ENCODE results near the gene MED14. TPM values are rescaled to one million over a fixed set of nuclear protein-coding genes. Genes with fewer than 3 reads are reported as not detected.

The MED14 gene
- total RNA-seq, 1 donor: 34.7 TPM

DNA sequence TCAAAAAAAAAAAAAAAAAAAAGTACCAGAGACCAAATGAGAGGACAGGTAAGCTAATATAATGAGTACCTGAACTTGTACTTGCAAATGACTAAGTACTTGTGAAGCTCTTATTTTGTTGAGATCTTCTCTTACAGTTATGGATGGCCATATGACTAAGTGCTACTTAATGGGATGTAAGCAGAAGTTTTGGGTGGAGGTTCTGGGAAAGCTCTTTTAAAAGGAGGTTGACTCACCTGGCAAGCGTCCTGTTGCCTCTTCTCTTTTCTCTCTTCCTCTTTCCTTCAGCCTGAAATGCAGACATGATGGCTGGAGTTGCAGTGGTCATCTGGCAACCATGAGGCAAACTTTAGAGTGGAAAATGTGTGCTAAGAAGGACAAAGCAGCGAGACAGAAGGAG is 36.9 kb upstream of the MED14 start:
- H3K36me3 ChIP-seq (ENCODE audit: insufficient read depth, low read length): no peaks in the 10 kb centered on the region
- H3K4me2 ChIP-seq (ENCODE audit: insufficient read depth, low read length): no peak overlapping the region
- H3K4me3 ChIP-seq (ENCODE audit: insufficient read depth, low read length): no peak overlapping the region
- no peaks in the 10 kb centered on the region for H3K9me3 ChIP-seq (ENCODE audit: low read depth, low read length)
- H3K27ac ChIP-seq (ENCODE audit: low read depth, low read length): no peak overlapping the region
- H3K79me2 ChIP-seq (ENCODE audit: insufficient read depth, low read length): no peaks in the 10 kb centered on the region
- H3K27me3 ChIP-seq (ENCODE audit: insufficient read depth, low read length): peaks cover 9% of the 10 kb centered on the region
- peaks cover 7% of the 10 kb centered on the region for H3K4me1 ChIP-seq (ENCODE audit: insufficient read depth, low read length)
- H4K20me1 ChIP-seq (ENCODE audit: insufficient read depth, low read length): no peaks in the 10 kb centered on the region
- TF ChIP-seq, protein P1, sequence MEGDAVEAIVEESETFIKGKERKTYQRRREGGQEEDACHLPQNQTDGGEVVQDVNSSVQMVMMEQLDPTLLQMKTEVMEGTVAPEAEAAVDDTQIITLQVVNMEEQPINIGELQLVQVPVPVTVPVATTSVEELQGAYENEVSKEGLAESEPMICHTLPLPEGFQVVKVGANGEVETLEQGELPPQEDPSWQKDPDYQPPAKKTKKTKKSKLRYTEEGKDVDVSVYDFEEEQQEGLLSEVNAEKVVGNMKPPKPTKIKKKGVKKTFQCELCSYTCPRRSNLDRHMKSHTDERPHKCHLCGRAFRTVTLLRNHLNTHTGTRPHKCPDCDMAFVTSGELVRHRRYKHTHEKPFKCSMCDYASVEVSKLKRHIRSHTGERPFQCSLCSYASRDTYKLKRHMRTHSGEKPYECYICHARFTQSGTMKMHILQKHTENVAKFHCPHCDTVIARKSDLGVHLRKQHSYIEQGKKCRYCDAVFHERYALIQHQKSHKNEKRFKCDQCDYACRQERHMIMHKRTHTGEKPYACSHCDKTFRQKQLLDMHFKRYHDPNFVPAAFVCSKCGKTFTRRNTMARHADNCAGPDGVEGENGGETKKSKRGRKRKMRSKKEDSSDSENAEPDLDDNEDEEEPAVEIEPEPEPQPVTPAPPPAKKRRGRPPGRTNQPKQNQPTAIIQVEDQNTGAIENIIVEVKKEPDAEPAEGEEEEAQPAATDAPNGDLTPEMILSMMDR (IDR thresholded peaks at IDR 0.05; ENCODE audit: extremely low read depth, low read depth, low read length): no peak
- no peak for DNase-seq (ENCODE audit: insufficient read length, low spot score, missing footprints)
- no peak overlapping the region for H2AFZ ChIP-seq (ENCODE audit: low read length)

DNA sequence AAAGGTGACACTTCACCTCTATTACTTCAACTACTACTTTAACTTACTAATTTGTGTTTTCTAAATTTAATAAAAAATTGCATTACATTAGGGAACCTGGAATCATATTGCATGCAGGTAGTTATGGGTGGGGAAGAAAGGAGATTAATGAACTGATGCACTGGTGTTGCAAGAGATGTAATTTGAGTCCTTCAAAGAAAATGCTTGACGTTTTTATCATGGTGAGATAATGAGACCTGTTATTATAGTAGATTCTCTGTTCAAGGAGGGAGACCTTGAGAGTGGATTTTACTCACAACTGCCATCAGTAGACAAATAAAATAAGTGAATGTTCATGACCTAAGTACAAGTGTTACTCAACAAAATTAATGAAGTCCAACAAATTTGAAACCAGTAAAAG is 26.4 kb upstream of the MED14 start:
- H3K4me3 ChIP-seq (ENCODE audit: insufficient read depth, low read length): no peak overlapping the region
- no peaks in the 10 kb centered on the region for H3K4me1 ChIP-seq (ENCODE audit: insufficient read depth, low read length)
- H4K20me1 ChIP-seq (ENCODE audit: insufficient read depth, low read length): no peaks in the 10 kb centered on the region
- no peaks in the 10 kb centered on the region for H3K79me2 ChIP-seq (ENCODE audit: insufficient read depth, low read length)
- H3K27me3 ChIP-seq (ENCODE audit: insufficient read depth, low read length): peaks cover 28% of the 10 kb centered on the region
- TF ChIP-seq, protein P1 (IDR thresholded peaks at IDR 0.05; ENCODE audit: extremely low read depth, low read depth, low read length): no peak
- no peak overlapping the region for H3K4me2 ChIP-seq (ENCODE audit: insufficient read depth, low read length)
- DNase-seq (ENCODE audit: insufficient read length, low spot score, missing footprints): no peak
- no peaks in the 10 kb centered on the region for H3K36me3 ChIP-seq (ENCODE audit: insufficient read depth, low read length)
- H2AFZ ChIP-seq (ENCODE audit: low read length): no peak overlapping the region
- H3K9me3 ChIP-seq (ENCODE audit: low read depth, low read length): no peaks in the 10 kb centered on the region
- no peak overlapping the region for H3K27ac ChIP-seq (ENCODE audit: low read depth, low read length)

DNA sequence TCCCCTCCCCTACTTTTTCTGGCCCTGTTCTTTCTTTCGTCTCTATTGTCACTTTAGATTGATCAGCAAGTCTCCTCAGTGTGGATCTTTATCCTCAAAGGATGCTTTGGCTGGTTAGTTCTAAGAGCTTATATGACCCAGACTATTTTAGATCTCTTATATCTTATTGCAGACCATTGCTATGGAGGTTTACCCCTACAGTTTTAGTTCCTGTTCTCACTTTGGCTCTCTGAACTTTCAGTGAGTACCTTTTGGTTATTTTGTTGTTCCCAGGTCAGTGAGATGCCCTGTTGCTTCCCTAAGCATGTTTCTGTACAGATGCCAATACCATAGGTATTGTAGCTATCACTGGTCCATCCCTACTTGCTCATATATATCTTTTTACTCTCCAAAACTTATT is 24.0 kb upstream of the MED14 start:
- TF ChIP-seq, protein P1 (IDR thresholded peaks at IDR 0.05; ENCODE audit: extremely low read depth, low read depth, low read length): no peak
- H4K20me1 ChIP-seq (ENCODE audit: insufficient read depth, low read length): no peaks in the 10 kb centered on the region
- DNase-seq (ENCODE audit: insufficient read length, low spot score, missing footprints): no peak
- no peaks in the 10 kb centered on the region for H3K36me3 ChIP-seq (ENCODE audit: insufficient read depth, low read length)
- no peaks in the 10 kb centered on the region for H3K79me2 ChIP-seq (ENCODE audit: insufficient read depth, low read length)
- peaks cover 10% of the 10 kb centered on the region for H3K4me1 ChIP-seq (ENCODE audit: insufficient read depth, low read length)
- H3K4me3 ChIP-seq (ENCODE audit: insufficient read depth, low read length): no peak overlapping the region
- H3K4me2 ChIP-seq (ENCODE audit: insufficient read depth, low read length): no peak overlapping the region
- H3K27me3 ChIP-seq (ENCODE audit: insufficient read depth, low read length): peaks cover 23% of the 10 kb centered on the region
- H3K9me3 ChIP-seq (ENCODE audit: low read depth, low read length): no peaks in the 10 kb centered on the region
- H3K27ac ChIP-seq (ENCODE audit: low read depth, low read length): no peak overlapping the region
- H2AFZ ChIP-seq (ENCODE audit: low read length): no peak overlapping the region

DNA sequence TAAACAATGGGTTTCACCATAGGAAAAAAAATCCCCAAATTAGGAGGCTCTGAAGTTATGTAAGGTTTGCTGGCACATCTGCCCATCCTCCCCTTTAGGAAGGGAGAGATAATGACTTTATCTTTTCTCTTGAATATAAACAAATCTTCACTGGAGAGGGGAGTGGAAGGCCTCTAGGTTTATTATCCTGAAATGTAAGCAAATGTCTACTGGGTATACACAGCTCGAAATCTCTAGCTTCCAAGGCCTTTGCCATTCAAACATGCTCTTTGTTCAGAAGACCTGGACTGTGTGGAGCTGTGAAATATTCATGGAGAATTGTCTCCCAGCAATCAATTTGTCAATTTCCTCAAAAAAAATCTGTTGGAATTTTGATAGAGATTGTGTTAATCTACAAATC is 21.7 kb upstream of the MED14 start:
- TF ChIP-seq, protein P1 (IDR thresholded peaks at IDR 0.05; ENCODE audit: extremely low read depth, low read depth, low read length): no peak
- H4K20me1 ChIP-seq (ENCODE audit: insufficient read depth, low read length): no peaks in the 10 kb centered on the region
- no peak overlapping the region for H2AFZ ChIP-seq (ENCODE audit: low read length)
- no peak overlapping the region for H3K4me3 ChIP-seq (ENCODE audit: insufficient read depth, low read length)
- H3K79me2 ChIP-seq (ENCODE audit: insufficient read depth, low read length): no peaks in the 10 kb centered on the region
- no peak overlapping the region for H3K27ac ChIP-seq (ENCODE audit: low read depth, low read length)
- no peaks in the 10 kb centered on the region for H3K9me3 ChIP-seq (ENCODE audit: low read depth, low read length)
- DNase-seq (ENCODE audit: insufficient read length, low spot score, missing footprints): no peak
- H3K36me3 ChIP-seq (ENCODE audit: insufficient read depth, low read length): no peaks in the 10 kb centered on the region
- peaks cover 30% of the 10 kb centered on the region for H3K27me3 ChIP-seq (ENCODE audit: insufficient read depth, low read length)
- no peak overlapping the region for H3K4me2 ChIP-seq (ENCODE audit: insufficient read depth, low read length)
- H3K4me1 ChIP-seq (ENCODE audit: insufficient read depth, low read length): peaks cover 10% of the 10 kb centered on the region

Data from osteoblast (primary cell).